Gastroesophageal sphincter (tissue), 3 donors: ENCODE data around the gene TMEM218.

Experiments used
- EP300 ChIP-seq: sonication (generic); formaldehyde crosslinking; IDR thresholded peaks from one replicate; pipeline ENCODE4 v1.6.1; 2017; ENCODE audit warnings: antibody characterized with exemption, mild to moderate bottlenecking
- POLR2A ChIP-seq, 2 donors: fragments of 450-650 bp; IDR thresholded peaks; one replicate each; pipeline ENCODE4 v1.6.1; 2017; ENCODE audit warnings: antibody characterized with exemption in 2 of 2, mild to moderate bottlenecking in 2 of 2, moderate library complexity in 1 of 2
- TF ChIP-seq, protein P1 (sequence below), 4 experiments: fragments of 200-600 bp in 2 of 4; fragments of 450-650 bp in 2 of 4; sonication (generic) in 1 of 4; IDR thresholded peaks; one replicate each; pipeline ENCODE4 v1.5.1; 2017 to 2019; ENCODE audit warnings: antibody characterized with exemption in 4 of 4, mild to moderate bottlenecking in 2 of 4, moderate library complexity in 2 of 4

- no peak for TF ChIP-seq EP300
- TF ChIP-seq, protein P1, sequence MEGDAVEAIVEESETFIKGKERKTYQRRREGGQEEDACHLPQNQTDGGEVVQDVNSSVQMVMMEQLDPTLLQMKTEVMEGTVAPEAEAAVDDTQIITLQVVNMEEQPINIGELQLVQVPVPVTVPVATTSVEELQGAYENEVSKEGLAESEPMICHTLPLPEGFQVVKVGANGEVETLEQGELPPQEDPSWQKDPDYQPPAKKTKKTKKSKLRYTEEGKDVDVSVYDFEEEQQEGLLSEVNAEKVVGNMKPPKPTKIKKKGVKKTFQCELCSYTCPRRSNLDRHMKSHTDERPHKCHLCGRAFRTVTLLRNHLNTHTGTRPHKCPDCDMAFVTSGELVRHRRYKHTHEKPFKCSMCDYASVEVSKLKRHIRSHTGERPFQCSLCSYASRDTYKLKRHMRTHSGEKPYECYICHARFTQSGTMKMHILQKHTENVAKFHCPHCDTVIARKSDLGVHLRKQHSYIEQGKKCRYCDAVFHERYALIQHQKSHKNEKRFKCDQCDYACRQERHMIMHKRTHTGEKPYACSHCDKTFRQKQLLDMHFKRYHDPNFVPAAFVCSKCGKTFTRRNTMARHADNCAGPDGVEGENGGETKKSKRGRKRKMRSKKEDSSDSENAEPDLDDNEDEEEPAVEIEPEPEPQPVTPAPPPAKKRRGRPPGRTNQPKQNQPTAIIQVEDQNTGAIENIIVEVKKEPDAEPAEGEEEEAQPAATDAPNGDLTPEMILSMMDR (IDR thresholded peaks at IDR 0.05) = no peak
- no peak for TF ChIP-seq POLR2A (IDR thresholded peaks at IDR 0.05)
Observed at GRCh38 chr11:125092669-125093068, 18.8 kb downstream of the TMEM218 start.
